ENCODE results near the gene GPR137B. TPM values are rescaled to one million over a fixed set of nuclear protein-coding genes. Genes with fewer than 3 reads are reported as not detected.

The GPR137B gene
- total RNA-seq, 1 experiment from 2014 or later: 7.1 TPM

DNA sequence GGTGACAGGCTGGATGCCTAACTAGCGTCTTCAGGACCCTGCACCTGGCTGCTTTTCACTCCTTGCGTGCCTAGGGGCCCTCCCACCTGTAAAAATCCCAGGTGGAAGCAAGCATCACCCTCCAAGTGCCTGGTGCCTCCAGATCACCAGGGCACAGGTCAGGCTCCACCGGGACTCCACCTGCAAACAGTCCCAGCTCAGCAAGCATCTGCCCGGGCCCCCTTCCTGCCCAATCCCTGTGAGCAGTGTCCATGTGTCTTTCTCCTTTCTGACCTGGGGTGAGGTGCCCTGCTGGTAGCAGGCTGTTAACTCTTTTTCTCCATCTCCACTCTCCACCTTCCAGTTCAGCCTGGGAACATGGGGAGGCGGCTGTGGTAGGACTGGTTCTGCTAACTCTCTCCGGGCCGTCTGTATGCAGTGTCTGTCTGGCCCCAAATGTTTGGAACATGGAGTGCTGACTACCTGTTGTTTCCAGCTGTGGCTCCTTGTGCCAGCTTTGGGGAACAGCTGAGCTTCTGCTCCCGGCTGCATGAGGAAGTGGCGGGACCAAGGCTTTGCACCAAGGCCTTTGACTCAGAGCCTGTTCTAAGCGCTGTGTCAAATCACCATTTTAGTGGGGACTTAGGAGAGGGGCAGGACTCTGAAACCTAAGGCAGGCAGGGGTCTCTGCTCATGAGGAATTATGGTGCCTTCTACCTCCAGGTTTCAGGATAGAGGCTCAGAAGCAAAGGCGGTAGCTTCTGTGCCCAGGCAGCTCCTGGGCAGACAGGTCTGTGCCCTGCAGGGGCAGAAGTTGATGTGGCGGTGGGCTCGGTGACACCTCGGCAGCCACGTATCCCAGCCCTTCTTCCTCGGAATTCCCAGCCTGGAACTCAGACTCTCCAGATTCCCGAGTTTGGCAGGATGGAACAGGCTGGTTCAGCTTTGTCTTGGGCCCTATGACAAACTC lies 5.5 kb downstream of the GPR137B start:
- Histone ChIP-seq H3K4me1 (ENCODE audit: insufficient read depth, low read length, poor library complexity, severe bottlenecking) (no peaks in the 10 kb centered on the region), H3K9me3 (ENCODE audit: low read depth, low read length, poor library complexity, severe bottlenecking) (no peaks in the 10 kb centered on the region), H3K36me3 (ENCODE audit: insufficient read depth, low read length, poor library complexity, severe bottlenecking) (no peaks in the 10 kb centered on the region), H3K27me3 (replicated peaks; ENCODE audit: insufficient read depth, low read depth, low read length, poor library complexity) (no peaks in the 10 kb centered on the region), H3K4me3 (ENCODE audit: low read depth, low read length, poor library complexity, severe bottlenecking) (no peak overlapping the region), H3K27ac (ENCODE audit: low read depth, low read length, poor library complexity, severe bottlenecking) (no peak overlapping the region)
- intact Hi-C loops (cut with micrococcal nuclease; ENCODE audit: unreplicated experiment): no loop called here
- TF ChIP-seq, protein P1, sequence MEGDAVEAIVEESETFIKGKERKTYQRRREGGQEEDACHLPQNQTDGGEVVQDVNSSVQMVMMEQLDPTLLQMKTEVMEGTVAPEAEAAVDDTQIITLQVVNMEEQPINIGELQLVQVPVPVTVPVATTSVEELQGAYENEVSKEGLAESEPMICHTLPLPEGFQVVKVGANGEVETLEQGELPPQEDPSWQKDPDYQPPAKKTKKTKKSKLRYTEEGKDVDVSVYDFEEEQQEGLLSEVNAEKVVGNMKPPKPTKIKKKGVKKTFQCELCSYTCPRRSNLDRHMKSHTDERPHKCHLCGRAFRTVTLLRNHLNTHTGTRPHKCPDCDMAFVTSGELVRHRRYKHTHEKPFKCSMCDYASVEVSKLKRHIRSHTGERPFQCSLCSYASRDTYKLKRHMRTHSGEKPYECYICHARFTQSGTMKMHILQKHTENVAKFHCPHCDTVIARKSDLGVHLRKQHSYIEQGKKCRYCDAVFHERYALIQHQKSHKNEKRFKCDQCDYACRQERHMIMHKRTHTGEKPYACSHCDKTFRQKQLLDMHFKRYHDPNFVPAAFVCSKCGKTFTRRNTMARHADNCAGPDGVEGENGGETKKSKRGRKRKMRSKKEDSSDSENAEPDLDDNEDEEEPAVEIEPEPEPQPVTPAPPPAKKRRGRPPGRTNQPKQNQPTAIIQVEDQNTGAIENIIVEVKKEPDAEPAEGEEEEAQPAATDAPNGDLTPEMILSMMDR (conservative IDR thresholded peaks at IDR 0.05; ENCODE audit: low read depth, low read length): no peak
- no peak for TF ChIP-seq EZH2 (IDR thresholded peaks at IDR 0.05; ENCODE audit: borderline replicate concordance, low read depth, low read length, poor library complexity, severe bottlenecking)
- ChIA-PET CTCF (no interaction called here), POLR2A (ENCODE audit: low non-redundant PET) (no interaction called here)
- no TSS peak for BruUV-seq (replicated peaks)
- no peak for DNase-seq (ENCODE audit: low spot score)

DNA sequence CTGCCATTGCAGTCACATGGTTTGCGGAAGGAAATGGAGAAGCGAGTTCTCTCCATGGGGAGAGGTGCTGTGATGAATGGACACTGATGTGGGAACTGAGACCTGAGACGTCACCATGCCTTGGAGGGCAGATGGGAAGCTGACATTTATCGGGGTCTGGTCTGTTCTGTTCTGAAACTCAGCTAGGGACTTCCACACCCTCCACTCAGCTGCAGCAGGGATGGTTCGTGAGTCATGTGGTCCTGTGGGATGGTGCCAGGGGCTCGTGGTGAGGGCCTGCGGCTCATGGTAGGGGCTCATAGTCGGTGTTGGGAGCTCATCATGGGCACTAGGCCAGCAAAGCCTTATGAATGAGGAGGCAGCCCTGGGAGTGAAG lies 6.1 kb downstream of the GPR137B start:
- BruUV-seq (replicated peaks): no TSS peak
- no peak for TF ChIP-seq EZH2 (IDR thresholded peaks at IDR 0.05; ENCODE audit: borderline replicate concordance, low read depth, low read length, poor library complexity, severe bottlenecking)
- TF ChIP-seq, protein P1 (conservative IDR thresholded peaks at IDR 0.05; ENCODE audit: low read depth, low read length): no peak
- DNase-seq (ENCODE audit: low spot score): no peak
- intact Hi-C loops (cut with micrococcal nuclease; ENCODE audit: unreplicated experiment): no loop called here
- Histone ChIP-seq H3K36me3 (ENCODE audit: insufficient read depth, low read length, poor library complexity, severe bottlenecking) (no peaks in the 10 kb centered on the region), H3K4me3 (ENCODE audit: low read depth, low read length, poor library complexity, severe bottlenecking) (no peak overlapping the region), H3K27me3 (replicated peaks; ENCODE audit: insufficient read depth, low read depth, low read length, poor library complexity) (no peaks in the 10 kb centered on the region), H3K4me1 (ENCODE audit: insufficient read depth, low read length, poor library complexity, severe bottlenecking) (no peaks in the 10 kb centered on the region), H3K27ac (ENCODE audit: low read depth, low read length, poor library complexity, severe bottlenecking) (no peak overlapping the region), H3K9me3 (ENCODE audit: low read depth, low read length, poor library complexity, severe bottlenecking) (no peaks in the 10 kb centered on the region)
- POLR2A ChIA-PET (ENCODE audit: low non-redundant PET): no interaction called here
- CTCF ChIA-PET: no interaction called here

DNA sequence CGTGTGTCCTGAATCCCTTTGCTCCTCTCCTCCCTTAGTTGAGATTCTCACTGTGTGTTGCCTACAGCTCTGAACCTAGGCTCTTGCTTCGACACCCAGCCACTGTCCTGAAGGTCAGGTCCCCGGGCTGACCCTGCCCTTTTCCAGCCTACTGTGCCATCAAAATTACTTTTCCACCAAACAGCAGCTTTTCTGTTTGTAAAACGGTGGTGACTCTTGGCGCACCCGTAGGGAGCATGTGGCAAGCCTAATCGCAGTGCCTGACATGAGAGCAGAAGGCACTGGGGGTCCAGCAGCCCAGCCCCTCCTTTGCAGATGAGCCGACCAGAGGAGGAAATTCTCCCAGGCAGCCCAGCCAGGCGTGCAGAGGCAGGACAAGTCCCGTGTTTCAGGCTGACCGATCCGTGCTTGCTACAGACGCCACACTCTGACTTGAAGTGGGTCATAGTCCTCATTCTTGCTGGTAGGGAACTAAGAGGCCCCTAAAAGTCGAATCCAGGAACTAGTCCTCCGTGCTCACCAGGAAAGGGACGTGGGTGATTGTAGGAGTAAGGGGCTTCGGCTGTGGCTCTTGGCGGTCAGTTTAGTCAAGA lies 6.8 kb downstream of the GPR137B start:
- no peak overlapping the region for H3K4me3 ChIP-seq (ENCODE audit: low read depth, low read length, poor library complexity, severe bottlenecking)
- no peak for TF ChIP-seq EZH2 (IDR thresholded peaks at IDR 0.05; ENCODE audit: borderline replicate concordance, low read depth, low read length, poor library complexity, severe bottlenecking)
- no peak overlapping the region for H3K27ac ChIP-seq (ENCODE audit: low read depth, low read length, poor library complexity, severe bottlenecking)
- no peaks in the 10 kb centered on the region for H3K9me3 ChIP-seq (ENCODE audit: low read depth, low read length, poor library complexity, severe bottlenecking)
- ChIA-PET CTCF (no interaction called here), POLR2A (ENCODE audit: low non-redundant PET) (no interaction called here)
- no peaks in the 10 kb centered on the region for H3K4me1 ChIP-seq (ENCODE audit: insufficient read depth, low read length, poor library complexity, severe bottlenecking)
- no peaks in the 10 kb centered on the region for H3K27me3 ChIP-seq (replicated peaks; ENCODE audit: insufficient read depth, low read depth, low read length, poor library complexity)
- intact Hi-C loops (cut with micrococcal nuclease; ENCODE audit: unreplicated experiment): no loop called here
- no peaks in the 10 kb centered on the region for H3K36me3 ChIP-seq (ENCODE audit: insufficient read depth, low read length, poor library complexity, severe bottlenecking)
- no peak for DNase-seq (ENCODE audit: low spot score)
- no TSS peak for BruUV-seq (replicated peaks)

All from A673 (cell line).